ENCODE measurements around the gene ERGIC2. TPM values are rescaled to one million over a fixed set of nuclear protein-coding genes. Genes with fewer than 3 reads are reported as not detected.

ERGIC2 gene
- total RNA-seq, 1 experiment from 2014 or later = 111 TPM

DNA sequence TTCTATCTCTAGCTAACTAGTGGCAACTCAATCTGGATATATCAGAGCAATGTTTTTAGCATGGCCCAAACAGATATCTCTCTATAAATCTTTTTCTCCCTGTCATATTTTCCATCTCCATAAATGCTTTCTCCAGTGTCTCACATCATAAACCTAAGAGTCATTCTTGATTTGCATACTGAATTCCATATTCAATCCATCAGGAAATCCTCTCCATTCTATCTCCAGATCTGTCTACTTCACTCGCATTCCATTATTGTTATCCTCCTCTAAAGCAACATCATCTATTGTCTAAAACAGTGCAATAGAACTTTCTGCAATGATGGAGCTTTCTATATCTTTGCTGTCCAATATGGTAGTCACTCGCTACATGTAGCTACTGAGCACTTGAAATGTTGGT lies 45.5 kb upstream of the ERGIC2 start:
- Mint-ChIP-seq H3K9me3 (ENCODE audit: unreplicated experiment) (peaks cover 20% of the 10 kb centered on the region), H3K4me3 (ENCODE audit: unreplicated experiment) (no peak overlapping the region), H3K36me3 (ENCODE audit: insufficient read depth, unreplicated experiment) (no peaks in the 10 kb centered on the region), H3K27me3 (ENCODE audit: insufficient read depth, unreplicated experiment) (peaks cover 3% of the 10 kb centered on the region), H3K4me1 (ENCODE audit: low read depth, unreplicated experiment) (no peaks in the 10 kb centered on the region), H3K27ac (ENCODE audit: unreplicated experiment) (no peak overlapping the region)
- BruUV-seq (replicated peaks) = no TSS peak
- CTCF ChIA-PET = no interaction called here
- peaks cover 9% of the 10 kb centered on the region; the same call in 1 of the 2 replicates for H3K9me3 ChIP-seq
- intact Hi-C loops (cut with micrococcal nuclease; ENCODE audit: unreplicated experiment) = no loop called here
- H3K36me3 ChIP-seq (ENCODE audit: control insufficient read depth, insufficient read depth, low read length) = no peaks in the 10 kb centered on the region
- no peak for TF ChIP-seq CTCF (IDR thresholded peaks at IDR 0.05; ENCODE audit: insufficient read depth in 1 of 2, low read depth in 1 of 2, low read length in 1 of 2, severe bottlenecking in 1 of 2, unreplicated experiment in 1 of 2)
- H3K27me3 ChIP-seq (replicated peaks; ENCODE audit: control insufficient read depth, insufficient read depth, low read length) = no peaks in the 10 kb centered on the region
- no peak overlapping the region for H3K4me3 ChIP-seq (ENCODE audit: low read depth, low read length)
- POLR2A ChIA-PET = no interaction called here
- H3K4me1 ChIP-seq = no peaks in the 10 kb centered on the region
- DNase-seq = no peak

DNA sequence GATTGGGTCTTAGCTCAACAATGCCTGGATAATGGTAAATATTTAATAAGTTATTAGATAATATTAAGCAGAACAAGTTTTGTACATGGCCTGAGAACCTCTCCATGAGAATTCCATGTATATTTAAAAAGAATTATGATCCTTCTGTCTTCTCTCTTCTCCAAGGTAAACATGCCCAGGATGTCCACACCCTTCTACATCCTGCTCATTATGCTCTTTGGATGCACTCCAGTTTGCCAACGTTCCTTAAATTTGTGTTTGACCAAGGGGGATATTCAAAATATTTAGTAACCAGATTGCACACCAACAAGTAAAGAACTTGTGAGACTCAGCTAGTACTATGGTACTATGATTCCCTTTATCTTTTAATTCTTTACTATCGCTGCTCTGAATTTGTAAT lies 44.8 kb upstream of the ERGIC2 start:
- H3K27me3 Mint-ChIP-seq (ENCODE audit: insufficient read depth, unreplicated experiment) = peaks cover 3% of the 10 kb centered on the region
- Histone ChIP-seq H3K36me3 (ENCODE audit: control insufficient read depth, insufficient read depth, low read length) (no peaks in the 10 kb centered on the region), H3K9me3 (peaks cover 9% of the 10 kb centered on the region; the same call in 1 of the 2 replicates), H3K4me3 (ENCODE audit: low read depth, low read length) (no peak overlapping the region), H3K4me1 (no peaks in the 10 kb centered on the region), H3K27me3 (replicated peaks; ENCODE audit: control insufficient read depth, insufficient read depth, low read length) (no peaks in the 10 kb centered on the region)
- ChIA-PET POLR2A (no interaction called here), CTCF (no interaction called here)
- no peak overlapping the region for H3K27ac Mint-ChIP-seq (ENCODE audit: unreplicated experiment)
- no peaks in the 10 kb centered on the region for H3K36me3 Mint-ChIP-seq (ENCODE audit: insufficient read depth, unreplicated experiment)
- H3K4me1 Mint-ChIP-seq (ENCODE audit: low read depth, unreplicated experiment) = no peaks in the 10 kb centered on the region
- intact Hi-C loops (cut with micrococcal nuclease; ENCODE audit: unreplicated experiment) = no loop called here
- no peak overlapping the region for H3K4me3 Mint-ChIP-seq (ENCODE audit: unreplicated experiment)
- BruUV-seq (replicated peaks) = no TSS peak
- peaks cover 20% of the 10 kb centered on the region for H3K9me3 Mint-ChIP-seq (ENCODE audit: unreplicated experiment)
- no peak for DNase-seq
- no peak for TF ChIP-seq CTCF (IDR thresholded peaks at IDR 0.05; ENCODE audit: insufficient read depth in 1 of 2, low read depth in 1 of 2, low read length in 1 of 2, severe bottlenecking in 1 of 2, unreplicated experiment in 1 of 2)

DNA sequence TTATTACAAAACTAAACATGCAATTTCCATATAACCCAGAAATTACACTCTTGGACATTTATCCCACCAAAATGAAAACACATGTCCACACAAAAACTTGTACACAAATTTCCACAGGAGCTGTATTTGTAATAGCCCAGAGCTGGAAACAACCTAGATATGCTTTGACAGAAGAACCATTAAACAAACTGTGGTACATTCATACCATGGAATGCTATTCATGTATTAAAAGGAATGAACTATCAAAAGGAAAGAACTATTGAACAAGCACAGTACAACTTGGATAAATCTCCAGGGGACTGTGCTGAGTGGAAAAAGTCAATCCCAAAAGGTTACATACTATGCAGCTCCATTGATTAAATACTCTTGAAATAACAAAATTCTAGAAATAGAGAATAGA lies 35.8 kb upstream of the ERGIC2 start:
- no peak overlapping the region for H3K4me3 Mint-ChIP-seq (ENCODE audit: unreplicated experiment)
- TF ChIP-seq CTCF (IDR thresholded peaks at IDR 0.05; ENCODE audit: insufficient read depth in 1 of 2, low read depth in 1 of 2, low read length in 1 of 2, severe bottlenecking in 1 of 2, unreplicated experiment in 1 of 2) = no peak
- no peak for DNase-seq
- Histone ChIP-seq H3K4me1 (no peaks in the 10 kb centered on the region), H3K4me3 (ENCODE audit: low read depth, low read length) (no peak overlapping the region), H3K36me3 (ENCODE audit: control insufficient read depth, insufficient read depth, low read length) (no peaks in the 10 kb centered on the region), H3K9me3 (no peaks in the 10 kb centered on the region), H3K27me3 (replicated peaks; ENCODE audit: control insufficient read depth, insufficient read depth, low read length) (no peaks in the 10 kb centered on the region)
- ChIA-PET CTCF (no interaction called here), POLR2A (no interaction called here)
- no peaks in the 10 kb centered on the region for H3K4me1 Mint-ChIP-seq (ENCODE audit: low read depth, unreplicated experiment)
- H3K9me3 Mint-ChIP-seq (ENCODE audit: unreplicated experiment) = no peaks in the 10 kb centered on the region
- H3K27me3 Mint-ChIP-seq (ENCODE audit: insufficient read depth, unreplicated experiment) = peaks cover 11% of the 10 kb centered on the region
- intact Hi-C loops (cut with micrococcal nuclease; ENCODE audit: unreplicated experiment) = no loop called here
- no TSS peak for BruUV-seq (replicated peaks)
- H3K27ac Mint-ChIP-seq (ENCODE audit: unreplicated experiment) = no peak overlapping the region
- H3K36me3 Mint-ChIP-seq (ENCODE audit: insufficient read depth, unreplicated experiment) = no peaks in the 10 kb centered on the region

Data from Caco-2 (cell line).